HG03469 (cell line): Measurements from ENCODE around the gene KCND3.
"Not testable (repeated sequence)": the region's sequence is repeated elsewhere in the genome, so short reads cannot be mapped to it uniquely, and the experiment has no call there.

Experiments
- ATAC-seq: cut with Tn5 transposase; IDR thresholded peaks from one replicate; pipeline ENCODE4 v1.9.1; 2021; ENCODE audit warnings: mild to moderate bottlenecking, moderate library complexity, moderate number of reproducible peaks; ENCODE audit not compliant: unreplicated experiment

The KCND3 gene

GRCh38 chr1:111818546-111818945 is 170.9 kb downstream of the KCND3 start:
- no peak for ATAC-seq

GRCh38 chr1:111818081-111818480 is 171.4 kb downstream of the KCND3 start:
- ATAC-seq = no peak

- no peak for ATAC-seq
These were observed 174.8 kb downstream of the KCND3 start for GRCh38 chr1:111814642-111815041.

GRCh38 chr1:111814305-111814628 is 175.2 kb downstream of the KCND3 start:
- ATAC-seq = no peak

GRCh38 chr1:111813440-111814304 is 175.8 kb downstream of the KCND3 start:
- ATAC-seq = no peak

GRCh38 chr1:111812306-111812705 is 177.2 kb downstream of the KCND3 start:
- no peak for ATAC-seq

GRCh38 chr1:111811891-111812290 is 177.6 kb downstream of the KCND3 start:
- no peak for ATAC-seq

- ATAC-seq = no peak
These were observed 184.2 kb downstream of the KCND3 start for GRCh38 chr1:111805251-111805650.

GRCh38 chr1:111804776-111805175 is 184.7 kb downstream of the KCND3 start:
- ATAC-seq = no peak

- no peak for ATAC-seq
These were observed 185.5 kb downstream of the KCND3 start for GRCh38 chr1:111803951-111804350.

- ATAC-seq = no peak
These were observed 186.5 kb downstream of the KCND3 start for GRCh38 chr1:111802984-111803383.

- no peak for ATAC-seq
These were observed 187.4 kb downstream of the KCND3 start for GRCh38 chr1:111802110-111802509.

- ATAC-seq = no peak
These were observed 188.2 kb downstream of the KCND3 start for GRCh38 chr1:111801071-111801850.

- ATAC-seq = not testable (repeated sequence)
These were observed 189.7 kb downstream of the KCND3 start for GRCh38 chr1:111799722-111800121.

- no peak for ATAC-seq
These were observed 190.9 kb downstream of the KCND3 start for GRCh38 chr1:111798580-111798979.

- ATAC-seq = no peak
These were observed 194.1 kb downstream of the KCND3 start for GRCh38 chr1:111795401-111795800.

GRCh38 chr1:111793923-111794322 is 195.5 kb downstream of the KCND3 start:
- no peak for ATAC-seq

GRCh38 chr1:111792249-111792648 is 197.2 kb downstream of the KCND3 start:
- no peak for ATAC-seq

GRCh38 chr1:111791776-111792175 is 197.7 kb downstream of the KCND3 start:
- no peak for ATAC-seq

- ATAC-seq = no peak
These were observed 199.7 kb downstream of the KCND3 start for GRCh38 chr1:111789666-111790316.

- no peak for ATAC-seq
These were observed 200.3 kb downstream of the KCND3 start for GRCh38 chr1:111789142-111789541.
